ENCODE results near the gene MLLT3. TPM values are rescaled to one million over a fixed set of nuclear protein-coding genes. Genes with fewer than 3 reads are reported as not detected.

Gene MLLT3
- total and polyA plus RNA-seq, 2 experiments from 2014 or later: 13.7 to 39.2 TPM

- H3K36me3 ChIP-seq (replicated peaks; ENCODE audit: insufficient read depth, low read depth): no peaks in the 10 kb centered on the region
- no peak overlapping the region for H2AFZ ChIP-seq
- no peak for DNase-seq (ENCODE audit: low spot score)
- H3K9me2 ChIP-seq (replicated peaks; ENCODE audit: insufficient read depth): no peaks in the 10 kb centered on the region
- H3K27me3 ChIP-seq: no peaks in the 10 kb centered on the region
- TF ChIP-seq EZH2phosphoT487 (IDR thresholded peaks at IDR 0.05; ENCODE audit: low read depth, severe bottlenecking, unreplicated experiment) (no peak), CTCF (IDR thresholded peaks at IDR 0.05; ENCODE audit: poor library complexity) (no peak), EZH2 (IDR thresholded peaks at IDR 0.05; ENCODE audit: borderline replicate concordance) (no peak)
- no peaks in the 10 kb centered on the region for H3K79me2 ChIP-seq
- no peaks in the 10 kb centered on the region for H3K9me3 ChIP-seq (ENCODE audit: low read depth)
- H3K4me1 ChIP-seq (ENCODE audit: insufficient read depth): peaks cover 11% of the 10 kb centered on the region
- H3K4me3 ChIP-seq: no peak overlapping the region
- WGBS (ENCODE audit: low lambda C conversion rate, missing lambda C conversion rate): 95% methylated on average over 3 of the region's 3 CpGs
- H3K4me2 ChIP-seq: no peak overlapping the region
- H4K20me1 ChIP-seq (ENCODE audit: insufficient read depth, poor library complexity, severe bottlenecking): no peaks in the 10 kb centered on the region
- no peak overlapping the region for H3K27ac ChIP-seq
Measured at GRCh38 chr9:20314981-20315380, 307.3 kb downstream of the MLLT3 start.

- Histone ChIP-seq H2AFZ (no peak overlapping the region), H3K27me3 (no peaks in the 10 kb centered on the region), H3K4me2 (no peak overlapping the region), H3K4me3 (no peak overlapping the region), H3K4me1 (ENCODE audit: insufficient read depth) (peaks cover 4% of the 10 kb centered on the region), H3K9me3 (ENCODE audit: low read depth) (no peaks in the 10 kb centered on the region), H3K36me3 (replicated peaks; ENCODE audit: insufficient read depth, low read depth) (no peaks in the 10 kb centered on the region), H3K27ac (no peak overlapping the region), H3K79me2 (no peaks in the 10 kb centered on the region), H3K9me2 (replicated peaks; ENCODE audit: insufficient read depth) (no peaks in the 10 kb centered on the region), H4K20me1 (ENCODE audit: insufficient read depth, poor library complexity, severe bottlenecking) (no peaks in the 10 kb centered on the region)
- 94% methylated on average over 1 of the region's 1 CpG for WGBS (ENCODE audit: low lambda C conversion rate, missing lambda C conversion rate)
- TF ChIP-seq EZH2 (IDR thresholded peaks at IDR 0.05; ENCODE audit: borderline replicate concordance) (no peak), EZH2phosphoT487 (IDR thresholded peaks at IDR 0.05; ENCODE audit: low read depth, severe bottlenecking, unreplicated experiment) (no peak), CTCF (IDR thresholded peaks at IDR 0.05; ENCODE audit: poor library complexity) (no peak)
- DNase-seq (ENCODE audit: low spot score): no peak
Measured at GRCh38 chr9:20313415-20313814, 308.9 kb downstream of the MLLT3 start.

DNA sequence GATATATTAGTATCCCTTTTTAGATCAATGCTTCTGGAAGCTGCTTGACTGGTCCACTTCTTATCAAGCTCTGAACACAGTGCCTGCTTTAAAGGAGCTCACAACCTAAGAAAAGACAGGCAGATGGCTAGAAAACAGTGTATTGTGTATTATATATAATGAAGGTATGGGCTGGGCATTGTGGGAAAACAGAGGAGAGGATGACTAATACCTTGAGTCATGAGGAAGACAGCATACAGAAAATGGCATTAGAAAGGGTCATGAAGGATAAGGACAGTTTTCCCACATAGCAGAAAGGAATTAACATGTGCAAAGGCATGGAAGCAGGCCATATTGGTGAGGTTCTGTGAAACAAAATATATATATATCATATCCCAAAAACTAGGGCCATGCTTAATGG is 309.6 kb downstream of the MLLT3 start:
- Histone ChIP-seq H3K4me1 (ENCODE audit: insufficient read depth) (peaks cover 4% of the 10 kb centered on the region), H3K27me3 (no peaks in the 10 kb centered on the region), H3K36me3 (replicated peaks; ENCODE audit: insufficient read depth, low read depth) (no peaks in the 10 kb centered on the region), H3K4me2 (no peak overlapping the region), H2AFZ (no peak overlapping the region), H3K9me2 (replicated peaks; ENCODE audit: insufficient read depth) (no peaks in the 10 kb centered on the region), H3K27ac (no peak overlapping the region), H4K20me1 (ENCODE audit: insufficient read depth, poor library complexity, severe bottlenecking) (no peaks in the 10 kb centered on the region), H3K79me2 (no peaks in the 10 kb centered on the region), H3K9me3 (ENCODE audit: low read depth) (no peaks in the 10 kb centered on the region), H3K4me3 (no peak overlapping the region)
- no peak for TF ChIP-seq EZH2 (IDR thresholded peaks at IDR 0.05; ENCODE audit: borderline replicate concordance)
- no peak for TF ChIP-seq EZH2phosphoT487 (IDR thresholded peaks at IDR 0.05; ENCODE audit: low read depth, severe bottlenecking, unreplicated experiment)
- TF ChIP-seq CTCF (IDR thresholded peaks at IDR 0.05; ENCODE audit: poor library complexity): no peak
- no peak for DNase-seq (ENCODE audit: low spot score)

DNA sequence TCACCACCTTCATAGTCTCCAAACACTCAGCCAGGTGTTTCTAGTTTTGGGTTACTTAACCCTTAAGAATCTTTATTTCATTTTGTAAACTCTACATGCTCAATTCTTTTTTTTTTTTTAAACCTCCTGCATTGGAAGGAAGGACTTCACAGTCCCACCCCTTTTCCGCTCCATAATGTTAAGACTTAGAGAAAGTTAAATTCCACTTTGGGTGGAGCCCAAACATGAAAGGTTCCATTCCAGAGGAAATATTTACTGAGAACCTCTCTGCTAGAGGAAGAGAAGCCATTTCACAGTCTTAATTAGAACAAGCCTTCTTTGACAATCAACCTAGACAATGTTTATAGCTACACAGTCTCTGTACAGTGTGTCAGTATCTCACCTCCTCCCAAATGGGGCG is 312.3 kb downstream of the MLLT3 start:
- Histone ChIP-seq H3K27me3 (no peaks in the 10 kb centered on the region), H4K20me1 (ENCODE audit: insufficient read depth, poor library complexity, severe bottlenecking) (no peaks in the 10 kb centered on the region), H3K9me2 (replicated peaks; ENCODE audit: insufficient read depth) (no peaks in the 10 kb centered on the region), H3K9me3 (ENCODE audit: low read depth) (no peaks in the 10 kb centered on the region), H3K4me1 (ENCODE audit: insufficient read depth) (peaks cover 4% of the 10 kb centered on the region), H3K4me3 (no peak overlapping the region), H2AFZ (no peak overlapping the region), H3K27ac (no peak overlapping the region), H3K36me3 (replicated peaks; ENCODE audit: insufficient read depth, low read depth) (no peaks in the 10 kb centered on the region), H3K4me2 (no peak overlapping the region), H3K79me2 (no peaks in the 10 kb centered on the region)
- WGBS (ENCODE audit: low lambda C conversion rate, missing lambda C conversion rate): 86% methylated on average over 2 of the region's 2 CpGs
- DNase-seq (ENCODE audit: low spot score): no peak
- TF ChIP-seq EZH2 (IDR thresholded peaks at IDR 0.05; ENCODE audit: borderline replicate concordance): no peak
- TF ChIP-seq CTCF (IDR thresholded peaks at IDR 0.05; ENCODE audit: poor library complexity): no peak
- no peak for TF ChIP-seq EZH2phosphoT487 (IDR thresholded peaks at IDR 0.05; ENCODE audit: low read depth, severe bottlenecking, unreplicated experiment)
